Sigmoid colon (tissue), 7 donors: ENCODE measurements around the gene ZBTB47. TPM values are rescaled to one million over a fixed set of nuclear protein-coding genes. Genes with fewer than 3 reads are reported as not detected.

Experiments
- DNase-seq: peaks from one replicate; pipeline ENCODE4 v3.0.0-alpha.2; 2019
- H3K27ac ChIP-seq, 4 donors: fragments of 200-600 bp; sonication (generic); one replicate each; pipeline ENCODE4 v1.5.1; 2016 to 2019; ENCODE audit warnings: mild to moderate bottlenecking in 1 of 4
- H3K27me3 ChIP-seq, 3 donors: fragments of 200-600 bp; sonication (generic); one replicate each; pipeline ENCODE4 v1.5.1; 2019; ENCODE audit warnings: mild to moderate bottlenecking in 1 of 3
- H3K36me3 ChIP-seq, 4 donors: fragments of 200-600 bp; sonication (generic); one replicate each; pipeline ENCODE4 v1.5.1; 2016 to 2019
- H3K4me1 ChIP-seq, 4 donors: fragments of 200-600 bp; sonication (generic); one replicate each; pipeline ENCODE4 v1.5.1; 2017 to 2019
- H3K4me3 ChIP-seq, 4 donors: fragments of 200-600 bp; sonication (generic); one replicate each; pipeline ENCODE4 v1.5.1; 2017 to 2019; ENCODE audit warnings: mild to moderate bottlenecking in 2 of 4, moderate library complexity in 1 of 4
- H3K9me3 ChIP-seq, 4 donors: fragments of 200-600 bp in 3 of 4; sonication (generic) in 3 of 4; one replicate each; pipeline versions ENCODE4 v1.5.1 to v1.6.1; 2013 to 2019
- CTCF ChIP-seq, 4 experiments: fragments of 450-650 bp in 3 of 4; fragments of 200-600 bp in 1 of 4; IDR thresholded peaks; one replicate each; pipeline ENCODE4 v1.5.1; 2016 to 2019; ENCODE audit warnings: antibody characterized with exemption in 4 of 4, mild to moderate bottlenecking in 3 of 4, moderate library complexity in 2 of 4
- EP300 ChIP-seq, 4 donors: sonication (generic); formaldehyde crosslinking; IDR thresholded peaks; one replicate each; pipeline ENCODE4 v1.6.1; 2017; ENCODE audit warnings: antibody characterized with exemption in 4 of 4
- POLR2A ChIP-seq, 2 donors: fragments of 450-650 bp; IDR thresholded peaks; one replicate each; pipeline ENCODE4 v1.6.1; 2016; ENCODE audit warnings: antibody characterized with exemption in 2 of 2, mild to moderate bottlenecking in 2 of 2, moderate library complexity in 2 of 2
- POLR2AphosphoS5 ChIP-seq, 4 donors: sonication (generic); formaldehyde crosslinking; IDR thresholded peaks; one replicate each; pipeline ENCODE4 v1.6.1; 2017; ENCODE audit warnings: antibody characterized with exemption in 4 of 4
- WGBS, 2 donors: extraction: QIAGEN DNeasy Blood & Tissue Kit; methylation state at CpG; one replicate each; pipeline ENCODE4 v1.1.7; 2013; 5-methylcytosine and 5-hydroxymethylcytosine counted together
- intact Hi-C: fragments of 100-400 bp; cut with DNase I; formaldehyde crosslinking; loops from one replicate; pipeline ENCODE4 v1.15.1; 2023
- polyA plus RNA-seq, 3 donors: library from polyadenylated mRNA; stranded (reverse); fragments of 200-250 nt; gene quantifications; one replicate each; pipeline ENCODE4 v1.2.3, GENCODE V29; 2013
- total RNA-seq, 4 donors: library from RNA; depleted of rRNA; stranded (reverse); fragments of >200 nt; gene quantifications; one replicate each; pipeline ENCODE4 v1.1.0, GENCODE V29; 2016
- donor health status: healthy with polysubstance abuse.
- donor health status: Bipolar disorder and iron deficiency.
- donor health status: healthy.

Gene ZBTB47
- total and polyA plus RNA-seq, 7 donors: 6.2 to 74.8 (median 34.9) TPM

DNA sequence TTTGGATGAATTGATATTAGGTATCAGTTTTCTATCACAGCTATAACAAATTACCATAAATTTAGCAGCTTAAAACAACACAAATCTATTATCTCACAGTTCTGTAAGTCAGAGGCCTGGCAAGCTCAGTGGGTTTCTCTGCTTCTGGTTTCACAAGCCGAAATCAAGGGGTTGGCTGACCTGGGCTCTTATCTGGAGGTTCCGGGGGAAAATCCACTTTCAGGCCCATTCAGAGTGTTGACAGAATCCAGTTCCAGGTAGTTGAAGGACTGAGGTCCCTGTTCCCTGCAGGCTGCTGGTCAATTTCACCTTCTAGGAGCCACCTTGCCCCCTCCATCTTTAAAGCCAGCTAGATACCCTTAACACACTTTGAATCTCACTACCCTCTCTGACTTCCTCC lies 60.2 kb downstream of the ZBTB47 start:
- Histone ChIP-seq H3K9me3 (no peaks in the 10 kb centered on the region), H3K36me3 (no peaks in the 10 kb centered on the region), H3K27ac (no peak overlapping the region), H3K4me1 (no peaks in the 10 kb centered on the region), H3K27me3 (no peaks in the 10 kb centered on the region), H3K4me3 (no peak overlapping the region)
- 95 to 97% methylated on average over 2 of the region's 2 CpGs for WGBS, 2 donors
- no peak for DNase-seq
- TF ChIP-seq CTCF (IDR thresholded peaks at IDR 0.05): no peak
- no peak for TF ChIP-seq EP300 (IDR thresholded peaks at IDR 0.05)
- no peak for TF ChIP-seq POLR2AphosphoS5 (IDR thresholded peaks at IDR 0.05)
- TF ChIP-seq POLR2A (IDR thresholded peaks at IDR 0.05): no peak
- intact Hi-C loops: no loop called here

GRCh38 chr3:42714171-42714852 lies 60.8 kb downstream of the ZBTB47 start:
- no peak overlapping the region for H3K27ac ChIP-seq
- intact Hi-C loops: no loop called here
- H3K4me1 ChIP-seq: no peaks in the 10 kb centered on the region
- 42 to 79% methylated on average over 4 of the region's 4 CpGs for WGBS, 2 donors
- H3K36me3 ChIP-seq: no peaks in the 10 kb centered on the region
- H3K27me3 ChIP-seq: no peaks in the 10 kb centered on the region
- no peak for DNase-seq
- no peak overlapping the region for H3K4me3 ChIP-seq
- TF ChIP-seq POLR2AphosphoS5 (IDR thresholded peaks at IDR 0.05) (no peak), CTCF (IDR thresholded peaks at IDR 0.05) (no peak), POLR2A (IDR thresholded peaks at IDR 0.05) (no peak), EP300 (IDR thresholded peaks at IDR 0.05) (no peak)
- no peaks in the 10 kb centered on the region for H3K9me3 ChIP-seq

Other genes with a start within 250 kb of the ZBTB47 start
- not detected for gene LYZL4, start 243.1 kb upstream of the ZBTB47 start, total RNA-seq
- not detected for gene LYZL4, start 243.1 kb upstream of the ZBTB47 start, polyA plus RNA-seq
- 1 to 10 TPM; 2.6 to 9.6 (median 5.8) TPM for gene VIPR1, start 151.1 kb upstream of the ZBTB47 start, total RNA-seq
- 10 to 100 TPM; 24.5 to 50.6 (median 43.8) TPM for gene VIPR1, start 151.1 kb upstream of the ZBTB47 start, polyA plus RNA-seq
- gene SEC22C, start 71.7 kb upstream of the ZBTB47 start, total RNA-seq: 10 to 100 TPM; 48.5 to 89.2 (median 57.2) TPM
- gene SEC22C, start 71.7 kb upstream of the ZBTB47 start, polyA plus RNA-seq: 10 to 100 TPM in 2 of 3 donors, 1 to 10 TPM in 1; 8.4 to 18.2 (median 11.3) TPM
- gene SS18L2, start 62.8 kb upstream of the ZBTB47 start, total RNA-seq: 10 to 100 TPM in 2 of 4 donors, 1 to 10 TPM in 2; 9.1 to 27.0 (median 12.8) TPM
- 10 to 100 TPM; 36.6 to 67.3 (median 41.5) TPM for gene SS18L2, start 62.8 kb upstream of the ZBTB47 start, polyA plus RNA-seq
- gene NKTR, start 53.0 kb upstream of the ZBTB47 start, total RNA-seq: 100 to 1,000 TPM in 1 of 4 donors, 10 to 100 TPM in 3; 81.3 to 130 (median 84.4) TPM
- gene NKTR, start 53.0 kb upstream of the ZBTB47 start, polyA plus RNA-seq: 10 to 100 TPM in 1 of 3 donors, 1 to 10 TPM in 2; 1.8 to 27.9 (median 2.5) TPM
- gene KLHL40, start 31.8 kb downstream of the ZBTB47 start, total RNA-seq: under 1 TPM in 1 of 4 donors, not detected in 3; under 0.01 TPM
- not detected for gene KLHL40, start 31.8 kb downstream of the ZBTB47 start, polyA plus RNA-seq
- gene HHATL, start 49.1 kb downstream of the ZBTB47 start, total RNA-seq: not detected
- 1 to 10 TPM in 1 of 3 donors, under 1 TPM in 1, not detected in 1; 0.31 to 1.4 TPM for gene HHATL, start 49.1 kb downstream of the ZBTB47 start, polyA plus RNA-seq
- 1 to 10 TPM in 3 of 4 donors, not detected in 1; 1.3 to 3.9 (median 1.8) TPM for gene CCDC13, start 119.6 kb downstream of the ZBTB47 start, total RNA-seq
- gene CCDC13, start 119.6 kb downstream of the ZBTB47 start, polyA plus RNA-seq: under 1 TPM; 0.60 to 0.85 (median 0.69) TPM
- gene HIGD1A, start 150.8 kb downstream of the ZBTB47 start, total RNA-seq: 100 to 1,000 TPM; 127 to 272 (median 176) TPM
- 1,000 to 10,000 TPM in 1 of 3 donors, 100 to 1,000 TPM in 2; 314 to 1,597 (median 947) TPM for gene HIGD1A, start 150.8 kb downstream of the ZBTB47 start, polyA plus RNA-seq
- 1 to 10 TPM; 1.5 to 8.6 (median 4.0) TPM for gene ACKR2, start 155.7 kb downstream of the ZBTB47 start, total RNA-seq
- gene ACKR2, start 155.7 kb downstream of the ZBTB47 start, polyA plus RNA-seq: 1 to 10 TPM; 1.2 to 3.3 (median 1.2) TPM
- gene CYP8B1, start 222.2 kb downstream of the ZBTB47 start, total RNA-seq: not detected
- under 1 TPM in 1 of 3 donors, not detected in 2; under 0.01 TPM for gene CYP8B1, start 222.2 kb downstream of the ZBTB47 start, polyA plus RNA-seq